Calu3 (cell line): Measurements from ENCODE around the gene EBPL. TPM values are rescaled to one million over a fixed set of nuclear protein-coding genes. Genes with fewer than 3 reads are reported as not detected.

ENCODE experiments used
- BruUV-seq: library from RNA; stranded (reverse); fragments of 400-500 nt; replicated peaks from 2 replicates; lab custom pipeline; 2021; lab: Mats Ljungman, UMichigan
- CTCF ChIA-PET: fragments of 300-600 bp; sonication (Branson Sonifier 250); formaldehyde crosslinking; loops from one replicate; lab custom pipeline; 2022; ENCODE audit warnings: antibody characterized with exemption; lab: Charles Lee
- DNase-seq: peaks from one replicate; pipeline ENCODE4 v3.0.0; 2022
- H3K27ac Mint-ChIP-seq: one replicate; pipeline ENCODE4 v1.8.0; 2022; ENCODE audit warnings: mixed read lengths; ENCODE audit not compliant: unreplicated experiment
- H3K27me3 Mint-ChIP-seq: one replicate; pipeline ENCODE4 v1.8.0; 2022; ENCODE audit warnings: mixed read lengths; ENCODE audit not compliant: unreplicated experiment
- H3K36me3 Mint-ChIP-seq: one replicate; pipeline ENCODE4 v1.8.0; 2022; ENCODE audit warnings: mild to moderate bottlenecking, moderate library complexity, mixed read lengths; ENCODE audit not compliant: insufficient read depth, unreplicated experiment
- H3K4me1 Mint-ChIP-seq: one replicate; pipeline ENCODE4 v1.8.0; 2022; ENCODE audit warnings: mild to moderate bottlenecking, low read depth, mixed read lengths; ENCODE audit not compliant: unreplicated experiment
- H3K4me3 Mint-ChIP-seq: one replicate; pipeline ENCODE4 v1.8.0; 2022; ENCODE audit warnings: mild to moderate bottlenecking, low read depth, moderate library complexity, mixed read lengths; ENCODE audit not compliant: unreplicated experiment
- H3K9me3 Mint-ChIP-seq: one replicate; pipeline ENCODE4 v1.8.0; 2022; ENCODE audit warnings: low read depth, mixed read lengths; ENCODE audit not compliant: unreplicated experiment
- CTCF ChIP-seq: fragments of 200-600 bp; IDR thresholded peaks from one replicate; pipeline ENCODE4 v1.8.0; 2022; ENCODE audit warnings: antibody characterized with exemption; ENCODE audit not compliant: unreplicated experiment
- intact Hi-C: fragments of 100-400 bp; cut with micrococcal nuclease; formaldehyde crosslinking; loops from one replicate; pipeline ENCODE4 v1.10.0; 2022; ENCODE audit not compliant: unreplicated experiment
- total RNA-seq: library from RNA; stranded (reverse); gene quantifications from 2 replicates; pipeline ENCODE4 v1.2.3, GENCODE V29; 2022

Gene EBPL
- total RNA-seq, 1 experiment from 2014 or later: 43.9 TPM

- DNase-seq: no peak
- Mint-ChIP-seq H3K27me3 (no peaks in the 10 kb centered on the region), H3K4me1 (no peaks in the 10 kb centered on the region), H3K27ac (no peak overlapping the region), H3K9me3 (no peaks in the 10 kb centered on the region), H3K36me3 (no peaks in the 10 kb centered on the region), H3K4me3 (no peak overlapping the region)
- intact Hi-C loops: loop anchor here (5.0 kb wide), 1 partner anchor 202 kb away; no protein-coding TSS in a partner anchor
- no peak for TF ChIP-seq CTCF
- BruUV-seq: no TSS peak
- CTCF ChIA-PET: no interaction called here
Observed at GRCh38 chr13:49645451-49645850, 45.8 kb downstream of the EBPL start.

DNA sequence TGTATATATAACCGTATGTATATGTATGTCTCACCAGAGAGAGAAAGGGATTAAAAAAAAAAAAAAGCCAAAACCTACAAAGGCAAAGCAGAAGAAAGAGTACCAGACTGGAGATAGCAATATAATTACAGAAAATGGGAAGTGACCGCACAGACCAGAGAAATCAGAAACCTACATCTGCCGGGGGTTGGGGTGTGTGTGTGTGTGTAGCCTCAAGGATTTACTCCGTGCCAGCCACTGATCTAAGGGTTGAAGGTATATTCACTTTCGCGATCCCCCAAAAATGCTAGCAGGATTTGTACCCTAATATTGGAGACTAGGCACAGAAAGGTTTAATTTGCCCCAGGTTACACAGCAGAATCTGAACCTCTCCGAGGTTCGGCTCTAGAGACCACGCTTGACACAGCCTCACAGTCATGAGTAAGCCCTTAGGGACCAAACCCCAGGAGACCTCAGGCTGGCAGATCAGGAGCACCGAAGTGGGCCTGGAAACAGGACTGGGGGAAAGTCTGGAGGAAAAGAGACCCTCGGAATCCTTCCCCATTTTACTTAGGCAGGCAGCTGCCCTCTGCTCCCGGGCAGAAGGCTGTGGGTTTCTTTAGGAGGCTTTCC is 48.1 kb downstream of the EBPL start:
- intact Hi-C loops: no loop called here
- Mint-ChIP-seq H3K27me3 (no peaks in the 10 kb centered on the region), H3K4me1 (no peaks in the 10 kb centered on the region), H3K9me3 (no peaks in the 10 kb centered on the region), H3K4me3 (no peak overlapping the region), H3K36me3 (no peaks in the 10 kb centered on the region), H3K27ac (no peak overlapping the region)
- no TSS peak for BruUV-seq
- CTCF ChIA-PET: no interaction called here
- no peak for DNase-seq
- TF ChIP-seq CTCF: no peak

GRCh38 chr13:49641801-49642291 is 49.4 kb downstream of the EBPL start:
- Mint-ChIP-seq H3K4me3 (no peak overlapping the region), H3K27ac (no peak overlapping the region), H3K27me3 (no peaks in the 10 kb centered on the region), H3K9me3 (no peaks in the 10 kb centered on the region), H3K4me1 (no peaks in the 10 kb centered on the region), H3K36me3 (no peaks in the 10 kb centered on the region)
- no peak for TF ChIP-seq CTCF
- no peak for DNase-seq
- CTCF ChIA-PET: interaction anchor here (0.6 kb wide), 1 partner anchor 33 kb away, joined by 3 read pairs; no protein-coding TSS in a partner anchor
- no TSS peak for BruUV-seq
- intact Hi-C loops: no loop called here

- H3K4me3 Mint-ChIP-seq: no peak overlapping the region
- no peak for DNase-seq
- no peak for TF ChIP-seq CTCF
- no peaks in the 10 kb centered on the region for H3K27me3 Mint-ChIP-seq
- CTCF ChIA-PET: no interaction called here
- H3K9me3 Mint-ChIP-seq: no peaks in the 10 kb centered on the region
- no peak overlapping the region for H3K27ac Mint-ChIP-seq
- no peaks in the 10 kb centered on the region for H3K4me1 Mint-ChIP-seq
- no peaks in the 10 kb centered on the region for H3K36me3 Mint-ChIP-seq
- intact Hi-C loops: no loop called here
- no TSS peak for BruUV-seq
Observed at GRCh38 chr13:49638744-49639072, 52.6 kb downstream of the EBPL start.
